Esophagus muscularis mucosa (tissue), 4 donors: ENCODE results near the gene MCM3. TPM values are rescaled to one million over a fixed set of nuclear protein-coding genes. Genes with fewer than 3 reads are reported as not detected.

Experiments used
- DNase-seq: peaks from one replicate; pipeline ENCODE4 v3.0.0-alpha.2; 2017; ENCODE audit errors: extremely low spot score
- H3K27ac ChIP-seq, 4 donors: fragments of 200-600 bp; sonication (generic); replicated peaks in 1 of 4; 1 replicate in 3 of 4; 2 replicates in 1 of 4; pipeline ENCODE4 v1.5.1; 2016 to 2019; ENCODE audit warnings: mild to moderate bottlenecking in 1 of 4
- H3K27me3 ChIP-seq, 4 donors: fragments of 200-600 bp; sonication (generic); one replicate each; pipeline versions ENCODE4 v1.5.1 to v1.6.0; 2016 to 2019
- H3K36me3 ChIP-seq, 4 donors: fragments of 200-600 bp; sonication (generic); one replicate each; pipeline ENCODE4 v1.5.1; 2016 to 2019
- H3K4me1 ChIP-seq, 4 donors: fragments of 200-600 bp; sonication (generic); one replicate each; pipeline ENCODE4 v1.5.1; 2016 to 2019
- H3K4me3 ChIP-seq, 4 donors: fragments of 200-600 bp; sonication (generic); 1 replicate in 2 of 4; 2 replicates in 2 of 4; pipeline ENCODE4 v1.5.1; 2016 to 2019; ENCODE audit warnings: mild to moderate bottlenecking in 4 of 4, moderate library complexity in 1 of 4
- H3K9me3 ChIP-seq, 4 donors: fragments of 200-600 bp; sonication (generic); 1 replicate in 3 of 4; 2 replicates in 1 of 4; pipeline ENCODE4 v1.5.1; 2016 to 2019
- EP300 ChIP-seq: sonication (generic); formaldehyde crosslinking; IDR thresholded peaks from one replicate; pipeline ENCODE4 v1.6.1; 2017; ENCODE audit warnings: antibody characterized with exemption
- POLR2A ChIP-seq: fragments of 450-650 bp; IDR thresholded peaks from one replicate; pipeline ENCODE4 v1.6.1; 2017; ENCODE audit warnings: antibody characterized with exemption, moderate library complexity, mild to moderate bottlenecking, low read depth
- POLR2AphosphoS5 ChIP-seq, 2 donors: sonication (generic); formaldehyde crosslinking; IDR thresholded peaks; one replicate each; pipeline ENCODE4 v1.6.1; 2017; ENCODE audit warnings: antibody characterized with exemption in 2 of 2
- WGBS: methylation state at CpG from one replicate; pipeline ENCODE4 v1.1.5; 2018; 5-methylcytosine and 5-hydroxymethylcytosine counted together
- intact Hi-C: fragments of 100-400 bp; cut with DNase I; formaldehyde crosslinking; loops from one replicate; pipeline ENCODE4 v1.15.1; 2023
- total RNA-seq, 4 donors: library from RNA; depleted of rRNA; stranded (reverse); fragments of >200 nt; gene quantifications; one replicate each; pipeline versions ENCODE4 v1.1.0 to v1.2.1, GENCODE V29; 2016
- TF ChIP-seq, protein P1 (sequence below), 3 experiments: fragments of 200-600 bp in 2 of 3; fragments of 450-650 bp in 1 of 3; sonication (generic) in 2 of 3; IDR thresholded peaks; one replicate each; pipeline ENCODE4 v1.5.1; 2017 to 2019; ENCODE audit warnings: antibody characterized with exemption in 3 of 3, mild to moderate bottlenecking in 2 of 3, moderate library complexity in 1 of 3

Gene MCM3
- total RNA-seq, 4 donors from 2014 or later, result 32.4 to 42.6 (median 41.1) TPM

- intact Hi-C loops, result no loop called here
Observed at GRCh38 chr6:52317211-52317610, 32.7 kb upstream of the MCM3 start.

DNA sequence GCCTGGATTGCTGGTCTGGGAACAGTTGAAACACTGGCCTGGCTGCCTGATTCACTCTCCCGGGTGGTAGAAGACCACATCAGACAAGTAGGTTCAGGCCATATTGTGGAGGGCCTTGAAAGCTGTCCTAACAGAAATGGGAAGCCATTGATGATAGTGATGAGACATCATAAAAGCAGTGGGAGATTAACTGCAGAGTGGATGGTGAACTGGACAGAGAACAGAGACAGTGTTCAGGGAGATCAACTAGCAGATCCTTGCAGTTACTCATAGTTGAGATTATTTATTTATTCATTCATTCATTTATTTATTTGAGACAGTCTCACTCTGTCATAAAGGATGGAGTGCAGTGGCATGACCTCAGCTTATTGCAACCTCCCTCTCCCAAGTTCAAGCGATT is 30.2 kb upstream of the MCM3 start:
- 93% methylated on average over 2 of the region's 2 CpGs for WGBS
- H3K36me3 ChIP-seq, result no peaks in the 10 kb centered on the region
- TF ChIP-seq EP300 (no peak), POLR2A (no peak), POLR2AphosphoS5 (IDR thresholded peaks at IDR 0.05) (no peak)
- TF ChIP-seq, protein P1, sequence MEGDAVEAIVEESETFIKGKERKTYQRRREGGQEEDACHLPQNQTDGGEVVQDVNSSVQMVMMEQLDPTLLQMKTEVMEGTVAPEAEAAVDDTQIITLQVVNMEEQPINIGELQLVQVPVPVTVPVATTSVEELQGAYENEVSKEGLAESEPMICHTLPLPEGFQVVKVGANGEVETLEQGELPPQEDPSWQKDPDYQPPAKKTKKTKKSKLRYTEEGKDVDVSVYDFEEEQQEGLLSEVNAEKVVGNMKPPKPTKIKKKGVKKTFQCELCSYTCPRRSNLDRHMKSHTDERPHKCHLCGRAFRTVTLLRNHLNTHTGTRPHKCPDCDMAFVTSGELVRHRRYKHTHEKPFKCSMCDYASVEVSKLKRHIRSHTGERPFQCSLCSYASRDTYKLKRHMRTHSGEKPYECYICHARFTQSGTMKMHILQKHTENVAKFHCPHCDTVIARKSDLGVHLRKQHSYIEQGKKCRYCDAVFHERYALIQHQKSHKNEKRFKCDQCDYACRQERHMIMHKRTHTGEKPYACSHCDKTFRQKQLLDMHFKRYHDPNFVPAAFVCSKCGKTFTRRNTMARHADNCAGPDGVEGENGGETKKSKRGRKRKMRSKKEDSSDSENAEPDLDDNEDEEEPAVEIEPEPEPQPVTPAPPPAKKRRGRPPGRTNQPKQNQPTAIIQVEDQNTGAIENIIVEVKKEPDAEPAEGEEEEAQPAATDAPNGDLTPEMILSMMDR (IDR thresholded peaks at IDR 0.05), result no peak
- peaks cover 0 to 15% (median 9%) of the 10 kb centered on the region in 4 donors for H3K4me1 ChIP-seq
- DNase-seq, result no peak
- no peak overlapping the region for H3K27ac ChIP-seq
- no peak overlapping the region for H3K4me3 ChIP-seq
- H3K27me3 ChIP-seq, result no peaks in the 10 kb centered on the region
- H3K9me3 ChIP-seq, result no peaks in the 10 kb centered on the region
- intact Hi-C loops, result no loop called here

More at GRCh38 chr6:52317211-52317610, 32.7 kb upstream of the MCM3 start:
- no peak overlapping the region for H3K27ac ChIP-seq
- 77% methylated on average over 1 of the region's 1 CpG for WGBS
- H3K4me1 ChIP-seq, result peaks cover 0 to 15% (median 9%) of the 10 kb centered on the region in 4 donors
- no peaks in the 10 kb centered on the region for H3K9me3 ChIP-seq
- H3K27me3 ChIP-seq, result no peaks in the 10 kb centered on the region
- H3K4me3 ChIP-seq, result no peak overlapping the region
- no peak for TF ChIP-seq POLR2AphosphoS5 (IDR thresholded peaks at IDR 0.05)
- TF ChIP-seq EP300, result no peak
- no peak for TF ChIP-seq POLR2A
- TF ChIP-seq, protein P1 (IDR thresholded peaks at IDR 0.05), result no peak
- no peak for DNase-seq
- H3K36me3 ChIP-seq, result no peaks in the 10 kb centered on the region

- Histone ChIP-seq H3K9me3 (no peaks in the 10 kb centered on the region), H3K4me1 (peaks cover 0 to 10% (median 3%) of the 10 kb centered on the region in 4 donors), H3K4me3 (no peak overlapping the region), H3K27ac (no peak overlapping the region), H3K36me3 (no peaks in the 10 kb centered on the region), H3K27me3 (no peaks in the 10 kb centered on the region)
- TF ChIP-seq, protein P1 (IDR thresholded peaks at IDR 0.05), result no peak
- no peak for TF ChIP-seq EP300
- no peak for TF ChIP-seq POLR2A
- TF ChIP-seq POLR2AphosphoS5 (IDR thresholded peaks at IDR 0.05), result no peak
- DNase-seq, result no peak
- WGBS, result 81% methylated on average over 2 of the region's 2 CpGs
- intact Hi-C loops, result no loop called here
Observed at GRCh38 chr6:52312461-52312860, 27.9 kb upstream of the MCM3 start.

- Histone ChIP-seq H3K4me1 (peaks cover under 1 to 16% (median 4%) of the 10 kb centered on the region in 4 donors), H3K4me3 (no peak overlapping the region), H3K9me3 (no peaks in the 10 kb centered on the region), H3K27ac (no peak overlapping the region), H3K27me3 (no peaks in the 10 kb centered on the region), H3K36me3 (no peaks in the 10 kb centered on the region)
- 61% methylated on average over 3 of the region's 3 CpGs for WGBS
- TF ChIP-seq, protein P1 (IDR thresholded peaks at IDR 0.05), result no peak
- TF ChIP-seq EP300, result no peak
- no peak for TF ChIP-seq POLR2A
- TF ChIP-seq POLR2AphosphoS5 (IDR thresholded peaks at IDR 0.05), result no peak
- intact Hi-C loops, result no loop called here
- DNase-seq, result no peak
Observed at GRCh38 chr6:52310932-52311331, 26.4 kb upstream of the MCM3 start.

DNA sequence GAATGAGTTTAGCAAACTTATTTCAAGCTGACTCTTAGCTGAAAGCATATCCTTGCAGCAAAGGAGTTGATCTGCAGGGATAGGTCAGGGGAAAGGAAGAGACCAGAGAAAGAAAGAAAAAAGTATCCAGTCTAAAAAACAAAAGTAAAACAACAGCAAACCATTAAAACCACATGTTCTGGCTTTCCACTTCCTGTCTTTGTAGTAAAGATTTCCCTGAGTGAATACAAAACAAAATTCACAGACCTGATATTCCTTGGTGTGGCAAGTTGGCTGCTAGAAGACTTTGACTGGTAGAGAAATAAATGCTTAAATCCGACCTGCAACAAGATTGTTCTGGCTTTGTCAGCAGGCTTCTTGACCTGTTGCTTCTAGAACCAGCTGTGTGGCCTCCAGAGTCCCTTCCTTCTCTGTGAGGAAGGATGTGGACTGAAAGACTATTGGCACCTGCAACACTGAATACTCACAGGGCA is 23.4 kb upstream of the MCM3 start:
- Histone ChIP-seq H3K27me3 (no peaks in the 10 kb centered on the region), H3K9me3 (no peaks in the 10 kb centered on the region), H3K4me1 (peaks cover 18 to 35% (median 30%) of the 10 kb centered on the region in 4 donors), H3K36me3 (no peaks in the 10 kb centered on the region), H3K4me3 (no peak overlapping the region), H3K27ac (peak overlapping the region in 1 of 4 donors; percentile 3)
- TF ChIP-seq POLR2A, result no peak
- no peak for TF ChIP-seq POLR2AphosphoS5 (IDR thresholded peaks at IDR 0.05)
- no peak for TF ChIP-seq EP300
- TF ChIP-seq, protein P1 (IDR thresholded peaks at IDR 0.05), result no peak
- intact Hi-C loops, result loop anchor here (10.0 kb wide), 1 partner anchor 47 kb away; no protein-coding TSS in a partner anchor
- WGBS, result 46% methylated on average over 1 of the region's 1 CpG
- DNase-seq, result no peak
